Neural progenitor cell (in vitro differentiated cells): Measurements from ENCODE around the gene PERP.

Experiments
- EZH2 ChIP-seq: fragments of 200-600 bp; sonication (generic); IDR thresholded peaks from 2 replicates; pipeline ENCODE4 v1.6.1; 2017; ENCODE audit warnings: antibody characterized with exemption, mild to moderate bottlenecking, moderate library complexity
- TF ChIP-seq, protein P1 (sequence below): fragments of 200-600 bp; sonication (generic); IDR thresholded peaks from 2 replicates; pipeline ENCODE4 v1.5.1; 2017; ENCODE audit warnings: antibody characterized with exemption, mild to moderate bottlenecking

DNA sequence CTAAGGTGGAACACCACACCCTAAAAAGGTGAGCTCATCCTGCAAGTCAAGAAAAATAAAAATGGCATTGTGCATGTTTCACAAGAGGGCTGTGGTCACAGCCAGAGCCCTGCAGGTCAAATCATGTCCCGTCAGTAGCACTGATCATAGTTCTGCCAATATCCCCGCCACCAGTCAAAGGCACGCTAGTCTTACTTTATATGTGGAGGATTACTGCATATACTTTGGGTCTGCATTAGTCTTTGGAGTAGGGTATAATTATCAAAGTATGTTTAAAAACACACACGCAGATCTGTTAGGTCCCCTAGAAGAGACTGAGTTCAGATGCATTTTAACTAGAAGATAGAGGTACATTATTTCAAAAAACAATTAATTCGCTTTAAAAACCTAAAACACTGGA, 1.8 kb downstream of the PERP start:
- TF ChIP-seq, protein P1, sequence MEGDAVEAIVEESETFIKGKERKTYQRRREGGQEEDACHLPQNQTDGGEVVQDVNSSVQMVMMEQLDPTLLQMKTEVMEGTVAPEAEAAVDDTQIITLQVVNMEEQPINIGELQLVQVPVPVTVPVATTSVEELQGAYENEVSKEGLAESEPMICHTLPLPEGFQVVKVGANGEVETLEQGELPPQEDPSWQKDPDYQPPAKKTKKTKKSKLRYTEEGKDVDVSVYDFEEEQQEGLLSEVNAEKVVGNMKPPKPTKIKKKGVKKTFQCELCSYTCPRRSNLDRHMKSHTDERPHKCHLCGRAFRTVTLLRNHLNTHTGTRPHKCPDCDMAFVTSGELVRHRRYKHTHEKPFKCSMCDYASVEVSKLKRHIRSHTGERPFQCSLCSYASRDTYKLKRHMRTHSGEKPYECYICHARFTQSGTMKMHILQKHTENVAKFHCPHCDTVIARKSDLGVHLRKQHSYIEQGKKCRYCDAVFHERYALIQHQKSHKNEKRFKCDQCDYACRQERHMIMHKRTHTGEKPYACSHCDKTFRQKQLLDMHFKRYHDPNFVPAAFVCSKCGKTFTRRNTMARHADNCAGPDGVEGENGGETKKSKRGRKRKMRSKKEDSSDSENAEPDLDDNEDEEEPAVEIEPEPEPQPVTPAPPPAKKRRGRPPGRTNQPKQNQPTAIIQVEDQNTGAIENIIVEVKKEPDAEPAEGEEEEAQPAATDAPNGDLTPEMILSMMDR, result no peak
- no peak for TF ChIP-seq EZH2
